Transverse colon (tissue), 4 donors: Measurements from ENCODE around the gene OR4F6. TPM values are rescaled to one million over a fixed set of nuclear protein-coding genes. Genes with fewer than 3 reads are reported as not detected.
"Not testable (repeated sequence)": the region's sequence is repeated elsewhere in the genome, so short reads cannot be mapped to it uniquely, and the experiment has no call there.

Experiments used
- DNase-seq: peaks from one replicate; pipeline ENCODE4 v3.0.0-alpha.2; 2019
- H3K27ac ChIP-seq, 4 donors: fragments of 200-600 bp; sonication (generic); 2 replicates each; pipeline ENCODE4 v1.5.1; 2016 to 2018; ENCODE audit warnings: inconsistent platforms in 4 of 4
- H3K27me3 ChIP-seq: fragments of 200-600 bp; sonication (generic); 2 replicates; pipeline ENCODE4 v1.5.1; 2017; ENCODE audit warnings: inconsistent platforms
- H3K36me3 ChIP-seq, 4 donors: fragments of 200-600 bp; sonication (generic); 2 replicates each; pipeline ENCODE4 v1.5.1; 2017 to 2019; ENCODE audit warnings: inconsistent platforms in 4 of 4
- H3K4me1 ChIP-seq, 4 donors: fragments of 200-600 bp; sonication (generic); 2 replicates each; pipeline ENCODE4 v1.5.1; 2017 to 2020; ENCODE audit warnings: inconsistent platforms in 4 of 4
- H3K4me3 ChIP-seq, 4 donors: fragments of 200-600 bp; sonication (generic); 1 replicate in 1 of 4; 2 replicates in 3 of 4; pipeline versions ENCODE4 v1.5.1 to v1.6.1; 2017 to 2019; ENCODE audit warnings: inconsistent platforms in 4 of 4
- H3K9me3 ChIP-seq, 2 donors: fragments of 200-600 bp; sonication (generic); 2 replicates each; pipeline ENCODE4 v1.5.1; 2017 to 2019; ENCODE audit warnings: inconsistent platforms in 2 of 2
- CTCF ChIP-seq, 5 experiments: fragments of 200-600 bp in 3 of 5; fragments of 450-650 bp in 2 of 5; sonication (generic) in 3 of 5; IDR thresholded peaks; 1 replicate in 2 of 5; 2 replicates in 3 of 5; pipeline ENCODE4 v1.5.1; 2016 to 2017; ENCODE audit warnings: antibody characterized with exemption in 5 of 5, inconsistent platforms in 3 of 5, mild to moderate bottlenecking in 2 of 5, moderate library complexity in 1 of 5
- EP300 ChIP-seq: sonication (generic); formaldehyde crosslinking; IDR thresholded peaks from one replicate; pipeline ENCODE4 v1.6.1; 2017; ENCODE audit warnings: antibody characterized with exemption, low read depth
- POLR2A ChIP-seq: fragments of 450-650 bp; IDR thresholded peaks from one replicate; pipeline ENCODE4 v1.6.1; 2016; ENCODE audit warnings: antibody characterized with exemption, mild to moderate bottlenecking, moderate library complexity
- POLR2AphosphoS5 ChIP-seq, 3 donors: sonication (generic); formaldehyde crosslinking; IDR thresholded peaks; one replicate each; pipeline ENCODE4 v1.6.1; 2016; ENCODE audit warnings: antibody characterized with exemption in 3 of 3
- WGBS, 2 donors: methylation state at CpG; one replicate each; pipeline ENCODE4 v1.1.5; 2018; ENCODE audit warnings: low coverage in 1 of 2; 5-methylcytosine and 5-hydroxymethylcytosine counted together
- in situ Hi-C, 4 donors: fragments of 200-750 bp; cut with MboI; loops; one replicate each; pipeline versions ENCODE4 v1.15.0 to v1.15.1; 2017; ENCODE audit warnings: low sequenced_read_pairs in 3 of 4, low pct_ligation_motif_present in 1 of 4, low pct_unique_long_range_greater_than_20kb in 1 of 4
- intact Hi-C: fragments of 100-400 bp; cut with DNase I; formaldehyde crosslinking; loops from one replicate; pipeline ENCODE4 v1.15.1; 2023; ENCODE audit warnings: low total_unique reads
- total RNA-seq, 4 donors: library from RNA; depleted of rRNA; stranded (reverse); fragments of >200 nt; gene quantifications; one replicate each; pipeline ENCODE4 v1.1.0, GENCODE V29; 2016

OR4F6 gene
- total RNA-seq, 4 donors from 2014 or later: not detected

- H3K4me1 ChIP-seq: peaks cover 0 to 4% (median 0%) of the 10 kb centered on the region in 4 donors
- WGBS, 2 donors: 89% methylated on average over 9 of the region's 9 CpGs; no CpG with 5 or more reads in 1 of the 2 donors
- intact Hi-C loops (no loop called here), in situ Hi-C loops (no loop called here)
- H3K27me3 ChIP-seq: no peaks in the 10 kb centered on the region
- DNase-seq: no peak
- H3K27ac ChIP-seq: no peak overlapping the region
- H3K9me3 ChIP-seq: no peaks in the 10 kb centered on the region
- TF ChIP-seq EP300: no peak
- TF ChIP-seq CTCF (IDR thresholded peaks at IDR 0.05): no peak
- TF ChIP-seq POLR2AphosphoS5 (IDR thresholded peaks at IDR 0.05): no peak
- TF ChIP-seq POLR2A: no peak
- H3K36me3 ChIP-seq: no peaks in the 10 kb centered on the region
- H3K4me3 ChIP-seq: no peak overlapping the region
These were observed 21.4 kb upstream of the OR4F6 start for GRCh38 chr15:101781928-101782327.

- Histone ChIP-seq H3K9me3 (no peaks in the 10 kb centered on the region), H3K27ac (no peak overlapping the region), H3K4me1 (peaks cover 0 to 4% (median 0%) of the 10 kb centered on the region in 4 donors), H3K36me3 (no peaks in the 10 kb centered on the region), H3K4me3 (no peak overlapping the region), H3K27me3 (no peaks in the 10 kb centered on the region)
- in situ Hi-C loops: no loop called here
- intact Hi-C loops: no loop called here
- TF ChIP-seq EP300 (no peak), CTCF (IDR thresholded peaks at IDR 0.05) (no peak), POLR2AphosphoS5 (IDR thresholded peaks at IDR 0.05) (no peak), POLR2A (no peak)
- WGBS, 2 donors: 45 to 49% methylated on average over 2 of the region's 2 CpGs
- DNase-seq: no peak
These were observed 18.7 kb upstream of the OR4F6 start for GRCh38 chr15:101784644-101785043.

DNA sequence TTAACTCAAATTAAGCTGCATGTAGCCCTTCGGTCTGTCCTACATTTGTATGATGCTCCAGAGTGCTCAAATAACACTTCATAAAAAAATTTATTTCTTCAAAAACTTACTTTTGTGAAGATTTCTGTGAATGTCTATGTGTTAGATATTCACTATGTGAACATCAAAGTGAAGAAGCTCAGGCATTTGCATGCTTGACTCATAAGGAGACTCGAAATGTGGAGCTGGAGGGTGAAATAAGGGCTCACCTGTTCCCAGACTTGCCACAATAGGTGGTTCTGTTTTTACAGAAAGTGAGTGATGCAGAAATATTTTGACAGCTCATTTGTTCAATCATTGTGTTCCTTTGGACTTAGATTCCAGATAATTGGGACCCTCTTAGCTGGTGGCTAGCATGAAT lies 16.9 kb upstream of the OR4F6 start:
- H3K4me1 ChIP-seq, H3K36me3 ChIP-seq, intact Hi-C loops, H3K4me3 ChIP-seq, H3K27me3 ChIP-seq, in situ Hi-C loops, DNase-seq, H3K27ac ChIP-seq, H3K9me3 ChIP-seq: not testable (repeated sequence)
- 77 to 78% methylated on average over 2 of the region's 2 CpGs for WGBS, 2 donors

GRCh38 chr15:101788001-101788400 lies 15.3 kb upstream of the OR4F6 start:
- H3K27ac ChIP-seq, in situ Hi-C loops, H3K4me3 ChIP-seq, H3K9me3 ChIP-seq, H3K36me3 ChIP-seq, intact Hi-C loops, DNase-seq, H3K4me1 ChIP-seq, H3K27me3 ChIP-seq: not testable (repeated sequence)
- WGBS, 2 donors: 89% methylated on average over 2 of the region's 2 CpGs; no CpG with 5 or more reads in 1 of the 2 donors

- in situ Hi-C loops, intact Hi-C loops: not testable (repeated sequence)
These were observed 14.6 kb upstream of the OR4F6 start for GRCh38 chr15:101788503-101789269.

DNA sequence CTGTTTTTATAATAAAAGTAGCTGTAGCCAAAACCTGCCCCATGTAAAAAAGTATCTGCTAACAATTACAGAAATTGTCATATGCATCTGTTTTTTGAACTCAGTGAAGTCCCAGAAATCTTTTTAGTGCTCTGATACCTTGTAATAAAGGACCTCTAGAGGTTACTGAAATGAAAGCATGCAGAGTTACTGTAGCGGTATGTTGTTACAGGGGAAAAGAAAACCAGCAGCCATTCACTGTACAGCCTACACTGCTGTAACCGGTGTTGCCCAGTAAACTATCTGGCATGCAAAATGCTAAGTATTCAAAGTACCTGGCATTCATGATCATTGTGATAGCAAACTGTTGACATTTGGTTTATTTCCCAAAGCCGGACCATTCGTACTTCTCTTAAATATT lies 12.6 kb upstream of the OR4F6 start:
- intact Hi-C loops, in situ Hi-C loops, H3K4me3 ChIP-seq, H3K27ac ChIP-seq, H3K36me3 ChIP-seq, H3K9me3 ChIP-seq, H3K27me3 ChIP-seq, H3K4me1 ChIP-seq, DNase-seq: not testable (repeated sequence)
- 33 to 42% methylated on average over 1 of the region's 4 CpGs for WGBS, 2 donors

More at GRCh38 chr15:101788503-101789269, 14.6 kb upstream of the OR4F6 start:
- H3K4me1 ChIP-seq, DNase-seq, H3K36me3 ChIP-seq, H3K27ac ChIP-seq, H3K4me3 ChIP-seq, H3K27me3 ChIP-seq, H3K9me3 ChIP-seq: not testable (repeated sequence)
- WGBS, 2 donors: 21 to 59% methylated on average over 4 of the region's 5 CpGs

DNA sequence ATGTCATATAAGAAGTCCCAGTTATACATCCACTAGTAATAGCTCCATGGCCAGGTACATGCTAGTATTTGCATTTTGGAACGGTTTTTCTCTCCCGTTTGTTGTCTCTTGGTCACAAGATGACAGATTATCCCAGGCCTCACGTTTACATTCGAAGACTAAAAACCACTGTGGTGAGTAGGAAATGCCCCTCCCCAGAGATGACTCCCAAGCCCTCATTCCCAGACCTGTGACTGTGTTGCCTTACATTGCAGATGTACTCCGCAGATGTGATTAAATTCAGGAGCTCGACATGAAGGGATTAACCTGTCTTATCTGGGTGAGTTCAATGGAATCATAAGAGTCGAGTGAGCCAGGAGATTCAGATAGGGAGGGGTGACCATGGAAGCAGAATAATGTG lies 9.3 kb upstream of the OR4F6 start:
- H3K27me3 ChIP-seq, in situ Hi-C loops, H3K36me3 ChIP-seq, DNase-seq, intact Hi-C loops, H3K27ac ChIP-seq, H3K4me3 ChIP-seq, H3K9me3 ChIP-seq, H3K4me1 ChIP-seq: not testable (repeated sequence)
- 75 to 81% methylated on average over 6 to 7 of the region's 7 CpGs for WGBS, 2 donors
